Activated T-cell treated with anti-CD3 and anti-CD28 coated beads, Interleukin-2, amount 50 U/mL, for 72 hours (primary cell): Measurements from ENCODE around the gene SETD4. TPM values are rescaled to one million over a fixed set of nuclear protein-coding genes. Genes with fewer than 3 reads are reported as not detected.

Experiments used
- ATAC-seq, 2 donors: fragments of 150-1000 bp; cut with Tn5 transposase; replicated peaks in 1 of 2; 2 replicates each; pipeline ENCODE4 v1.10.0; 2021; ENCODE audit warnings: moderate library complexity in 2 of 2, mild to moderate bottlenecking in 1 of 2
- DNase-seq, 2 donors: peaks; one replicate each; pipeline ENCODE4 v3.0.0; 2021 to 2022; ENCODE audit warnings: mixed read lengths in 1 of 2
- H3K27ac Mint-ChIP-seq: one replicate; pipeline ENCODE4 v1.8.0; 2022; ENCODE audit warnings: mild to moderate bottlenecking, moderate library complexity, mixed read lengths
- H3K27me3 Mint-ChIP-seq: one replicate; pipeline ENCODE4 v1.8.0; 2022; ENCODE audit warnings: low read depth, mixed read lengths
- H3K36me3 Mint-ChIP-seq, 2 donors: one replicate each; pipeline ENCODE4 v1.8.0; 2022; ENCODE audit warnings: mixed read lengths in 2 of 2, mild to moderate bottlenecking in 1 of 2; ENCODE audit not compliant: insufficient read depth in 2 of 2
- H3K4me1 Mint-ChIP-seq: one replicate; pipeline ENCODE4 v1.8.0; 2022; ENCODE audit warnings: low read depth, mixed read lengths
- H3K4me3 Mint-ChIP-seq, 2 donors: one replicate each; pipeline ENCODE4 v1.8.0; 2022; ENCODE audit warnings: mild to moderate bottlenecking in 2 of 2, mixed read lengths in 2 of 2, moderate library complexity in 2 of 2
- H3K9me3 Mint-ChIP-seq, 2 donors: one replicate each; pipeline ENCODE4 v1.8.0; 2022; ENCODE audit warnings: mixed read lengths in 2 of 2
- total RNA-seq, 2 donors: library from RNA; stranded (reverse); gene quantifications; one replicate each; pipeline ENCODE4 v1.2.3, GENCODE V29; 2022

The SETD4 gene
- total RNA-seq, 2 donors from 2014 or later, result 14.0 to 16.7 TPM

DNA sequence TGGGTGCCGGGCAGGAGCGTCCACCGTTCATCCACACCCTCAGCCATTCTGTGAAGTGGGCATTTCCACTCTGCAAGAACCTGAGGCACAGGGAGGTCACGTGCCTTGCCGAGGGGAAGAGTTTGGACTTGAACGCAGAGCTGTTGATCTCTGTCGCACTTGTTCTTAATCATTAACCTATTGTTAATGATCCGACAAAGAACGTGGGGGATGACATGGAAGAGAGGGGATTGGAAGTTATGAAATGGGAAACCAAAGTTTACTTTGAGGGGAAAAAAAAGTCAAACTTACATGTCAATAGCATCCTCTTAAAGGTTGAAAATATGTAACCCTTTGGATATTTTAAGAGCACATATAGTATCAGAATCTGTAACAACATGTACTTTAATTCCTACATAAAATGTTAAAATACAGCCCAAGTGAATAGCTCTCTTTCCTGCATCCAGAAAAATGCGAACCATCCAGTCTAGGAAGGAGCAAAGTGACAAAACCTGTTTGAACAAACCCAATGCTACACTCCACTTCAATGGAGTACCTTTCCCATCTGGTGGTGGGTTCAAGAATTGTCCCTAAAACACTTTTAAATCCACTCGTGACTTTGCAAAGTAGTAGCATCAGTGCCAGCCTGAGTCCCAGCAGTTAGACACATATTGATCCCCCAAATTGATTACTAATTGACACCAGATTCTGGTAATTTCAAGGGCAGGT is 75.5 kb downstream of the SETD4 start:
- DNase-seq (no peak), ATAC-seq (no peak)
- H3K9me3 Mint-ChIP-seq, result no peaks in the 10 kb centered on the region
- H3K4me3 Mint-ChIP-seq, result no peak overlapping the region
- no peaks in the 10 kb centered on the region for H3K36me3 Mint-ChIP-seq
- no peak overlapping the region for H3K27ac Mint-ChIP-seq
- H3K4me1 Mint-ChIP-seq, result no peaks in the 10 kb centered on the region
- peaks cover 32% of the 10 kb centered on the region for H3K27me3 Mint-ChIP-seq

Other genes with a start within 250 kb of the SETD4 start
- 10 to 100 TPM; 17.0 to 38.5 TPM for gene CBR1, start 9.5 kb upstream of the SETD4 start, total RNA-seq
- 10 to 100 TPM; 13.0 to 19.2 TPM for gene CBR3, start 74.6 kb upstream of the SETD4 start, total RNA-seq
- gene DOP1B, start 96.3 kb upstream of the SETD4 start, total RNA-seq, result 10 to 100 TPM; 18.6 to 20.1 TPM